Pons (tissue), 1 donor: ENCODE measurements around the gene MICA.
"Not testable (repeated sequence)": the region's sequence is repeated elsewhere in the genome, so short reads cannot be mapped to it uniquely, and the experiment has no call there.

ENCODE experiments used
- DNase-seq: peaks from one replicate; pipeline ENCODE4 v3.0.0-alpha.2; 2016; ENCODE audit warnings: low spot score

The MICA gene

GRCh38 chr6:31403283-31404060 lies at the start of gene MICA:
TSS of gene MICA (plus strand) at chr6:31403595. CDS start at chr6:31403633, 38 bp downstream.
- peak; percentile 76 for DNase-seq

GRCh38 chr6:31354158-31354863 lies 49.1 kb upstream of the MICA start:
- DNase-seq, result no peak

- no peak for DNase-seq
Observed at GRCh38 chr6:31354864-31355582, 48.4 kb upstream of the MICA start.

- DNase-seq, result no peak
Observed at GRCh38 chr6:31355583-31355948, 47.8 kb upstream of the MICA start.

- no peak for DNase-seq
Observed at GRCh38 chr6:31356216-31356945, 47.0 kb upstream of the MICA start.

GRCh38 chr6:31356946-31357466 lies 46.4 kb upstream of the MICA start, which contains the start of gene HLA-B:
TSS of gene HLA-B (minus strand) at chr6:31357179. CDS start at chr6:31357158, 21 bp downstream.
- DNase-seq, result peak; percentile 86

GRCh38 chr6:31357886-31358285 lies 45.5 kb upstream of the MICA start:
- DNase-seq, result no peak

- DNase-seq, result no peak
Observed at GRCh38 chr6:31358302-31358701, 45.1 kb upstream of the MICA start.

GRCh38 chr6:31359581-31359980 lies 43.8 kb upstream of the MICA start:
- no peak for DNase-seq

- DNase-seq, result no peak
Observed at GRCh38 chr6:31362751-31363150, 40.6 kb upstream of the MICA start.

GRCh38 chr6:31363811-31364210 lies 39.6 kb upstream of the MICA start:
- DNase-seq, result no peak

GRCh38 chr6:31365864-31366263 lies 37.5 kb upstream of the MICA start:
- no peak for DNase-seq

GRCh38 chr6:31366693-31367470 lies 36.5 kb upstream of the MICA start:
- peak; percentile 89 for DNase-seq

GRCh38 chr6:31368461-31368860 lies 34.9 kb upstream of the MICA start:
- no peak for DNase-seq

- DNase-seq, result not testable (repeated sequence)
Observed at GRCh38 chr6:31374118-31374517, 29.3 kb upstream of the MICA start.

GRCh38 chr6:31375699-31376098 lies 27.7 kb upstream of the MICA start:
- DNase-seq, result no peak

GRCh38 chr6:31377029-31377428 lies 26.4 kb upstream of the MICA start:
- DNase-seq, result no peak

- no peak for DNase-seq
Observed at GRCh38 chr6:31378062-31378720, 25.2 kb upstream of the MICA start.

- DNase-seq, result no peak
Observed at GRCh38 chr6:31378721-31379103, 24.7 kb upstream of the MICA start.

- no peak for DNase-seq
Observed at GRCh38 chr6:31379850-31380249, 23.5 kb upstream of the MICA start.

- no peak for DNase-seq
Observed at GRCh38 chr6:31381666-31382065, 21.7 kb upstream of the MICA start.
